Lower lobe of right lung (tissue), 2 donors: ENCODE data around the gene ZNF653. TPM values are rescaled to one million over a fixed set of nuclear protein-coding genes. Genes with fewer than 3 reads are reported as not detected.
"Not testable (repeated sequence)": the region's sequence is repeated elsewhere in the genome, so short reads cannot be mapped to it uniquely, and the experiment has no call there.

ENCODE experiments used
- ATAC-seq, 2 donors: fragments of 200-7000 bp; cut with Tn5 transposase; one replicate each; pipeline ENCODE4 v1.9.1; 2020 to 2022; ENCODE audit warnings: mild to moderate bottlenecking in 2 of 2, moderate library complexity in 2 of 2
- DNase-seq: peaks from one replicate; pipeline ENCODE4 v3.0.0-alpha.2; 2020
- H3K27ac ChIP-seq: fragments of 200-600 bp; one replicate; pipeline ENCODE4 v1.8.0; 2022
- H3K27me3 ChIP-seq: fragments of 200-600 bp; one replicate; pipeline ENCODE4 v1.8.0; 2022; ENCODE audit warnings: low read depth
- H3K36me3 ChIP-seq: fragments of 200-600 bp; one replicate; pipeline ENCODE4 v1.8.0; 2022; ENCODE audit warnings: mild to moderate bottlenecking
- H3K4me1 ChIP-seq: fragments of 200-600 bp; one replicate; pipeline ENCODE4 v1.8.0; 2022
- H3K4me3 ChIP-seq: fragments of 200-600 bp; one replicate; pipeline ENCODE4 v1.8.0; 2022; ENCODE audit warnings: mild to moderate bottlenecking
- H3K9me3 ChIP-seq: fragments of 200-600 bp; one replicate; pipeline ENCODE4 v1.8.0; 2022
- intact Hi-C: fragments of 100-400 bp; cut with DNase I; formaldehyde crosslinking; loops from one replicate; pipeline ENCODE4 v1.11.0; 2022
- total RNA-seq: library from RNA; stranded (reverse); fragmentation: NEBNext Ultra II Directional; extraction: Animal tissue kit (Norgen Biotek cat#: 25700); gene quantifications from one replicate; pipeline ENCODE4 v1.2.1, GENCODE V29; 2021
- TF ChIP-seq, protein P1 (sequence below): fragments of 200-600 bp; IDR thresholded peaks from one replicate; pipeline ENCODE4 v1.8.0; 2022; ENCODE audit warnings: antibody characterized with exemption, mild to moderate bottlenecking
- donor health status: DM: no; HTN: yes; CAD: no; lungs with severe emphysema.

Gene ZNF653
- total RNA-seq, 1 donor from 2014 or later, result 9.2 TPM

DNA sequence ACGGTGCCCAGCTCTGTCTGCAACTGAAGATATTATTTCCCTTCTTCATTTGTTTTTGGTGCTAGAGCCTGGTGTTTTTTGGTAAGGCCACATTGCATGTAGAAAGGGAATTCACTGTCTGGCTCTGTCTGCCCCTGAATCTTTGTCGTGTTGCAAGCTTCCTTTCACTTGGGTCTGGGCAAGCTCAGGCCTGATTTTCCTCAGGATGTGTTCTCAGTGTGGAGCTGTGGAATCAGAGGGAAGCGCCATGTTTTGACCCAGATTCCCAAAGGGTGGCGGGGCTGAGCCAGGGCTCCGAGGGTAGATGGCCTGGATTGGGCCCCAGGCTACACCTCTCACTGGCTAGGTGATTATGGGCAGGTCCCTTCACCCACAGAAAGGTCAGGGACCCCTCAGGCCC is 61.6 kb downstream of the ZNF653 start:
- H3K4me1 ChIP-seq, result no peaks in the 10 kb centered on the region
- peaks cover 97% of the 10 kb centered on the region for H3K36me3 ChIP-seq
- H3K4me3 ChIP-seq, result no peak overlapping the region
- intact Hi-C loops, result no loop called here
- ATAC-seq, result no peak
- no peaks in the 10 kb centered on the region for H3K9me3 ChIP-seq
- TF ChIP-seq, protein P1, sequence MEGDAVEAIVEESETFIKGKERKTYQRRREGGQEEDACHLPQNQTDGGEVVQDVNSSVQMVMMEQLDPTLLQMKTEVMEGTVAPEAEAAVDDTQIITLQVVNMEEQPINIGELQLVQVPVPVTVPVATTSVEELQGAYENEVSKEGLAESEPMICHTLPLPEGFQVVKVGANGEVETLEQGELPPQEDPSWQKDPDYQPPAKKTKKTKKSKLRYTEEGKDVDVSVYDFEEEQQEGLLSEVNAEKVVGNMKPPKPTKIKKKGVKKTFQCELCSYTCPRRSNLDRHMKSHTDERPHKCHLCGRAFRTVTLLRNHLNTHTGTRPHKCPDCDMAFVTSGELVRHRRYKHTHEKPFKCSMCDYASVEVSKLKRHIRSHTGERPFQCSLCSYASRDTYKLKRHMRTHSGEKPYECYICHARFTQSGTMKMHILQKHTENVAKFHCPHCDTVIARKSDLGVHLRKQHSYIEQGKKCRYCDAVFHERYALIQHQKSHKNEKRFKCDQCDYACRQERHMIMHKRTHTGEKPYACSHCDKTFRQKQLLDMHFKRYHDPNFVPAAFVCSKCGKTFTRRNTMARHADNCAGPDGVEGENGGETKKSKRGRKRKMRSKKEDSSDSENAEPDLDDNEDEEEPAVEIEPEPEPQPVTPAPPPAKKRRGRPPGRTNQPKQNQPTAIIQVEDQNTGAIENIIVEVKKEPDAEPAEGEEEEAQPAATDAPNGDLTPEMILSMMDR, result no peak
- DNase-seq, result no peak
- H3K27ac ChIP-seq, result no peak overlapping the region
- no peaks in the 10 kb centered on the region for H3K27me3 ChIP-seq

DNA sequence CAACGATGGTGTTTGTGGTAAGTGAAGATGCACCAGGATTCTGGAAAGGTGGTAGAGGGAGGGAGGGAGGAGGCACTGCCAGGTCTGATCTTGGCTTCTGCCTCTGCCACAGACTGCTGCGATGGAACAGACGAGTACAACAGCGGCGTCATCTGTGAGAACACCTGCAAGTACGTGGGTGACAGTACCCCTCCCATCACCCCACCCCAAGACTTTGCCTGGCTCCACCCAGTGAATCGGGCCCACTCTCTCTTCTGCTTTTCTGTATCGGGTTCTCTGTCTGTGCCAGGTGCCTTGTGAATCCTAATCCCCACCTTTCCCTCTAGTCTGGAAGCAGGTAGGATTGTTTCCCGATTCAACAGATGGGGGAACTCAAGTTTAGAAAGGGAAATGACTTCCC is 67.7 kb downstream of the ZNF653 start:
- no peak overlapping the region for H3K4me3 ChIP-seq
- DNase-seq, result no peak
- H3K27me3 ChIP-seq, result no peaks in the 10 kb centered on the region
- peaks cover 22% of the 10 kb centered on the region for H3K4me1 ChIP-seq
- H3K9me3 ChIP-seq, result no peaks in the 10 kb centered on the region
- H3K27ac ChIP-seq, result no peak overlapping the region
- TF ChIP-seq, protein P1, result no peak
- ATAC-seq, result no peak
- intact Hi-C loops, result no loop called here
- peaks cover 68% of the 10 kb centered on the region for H3K36me3 ChIP-seq

DNA sequence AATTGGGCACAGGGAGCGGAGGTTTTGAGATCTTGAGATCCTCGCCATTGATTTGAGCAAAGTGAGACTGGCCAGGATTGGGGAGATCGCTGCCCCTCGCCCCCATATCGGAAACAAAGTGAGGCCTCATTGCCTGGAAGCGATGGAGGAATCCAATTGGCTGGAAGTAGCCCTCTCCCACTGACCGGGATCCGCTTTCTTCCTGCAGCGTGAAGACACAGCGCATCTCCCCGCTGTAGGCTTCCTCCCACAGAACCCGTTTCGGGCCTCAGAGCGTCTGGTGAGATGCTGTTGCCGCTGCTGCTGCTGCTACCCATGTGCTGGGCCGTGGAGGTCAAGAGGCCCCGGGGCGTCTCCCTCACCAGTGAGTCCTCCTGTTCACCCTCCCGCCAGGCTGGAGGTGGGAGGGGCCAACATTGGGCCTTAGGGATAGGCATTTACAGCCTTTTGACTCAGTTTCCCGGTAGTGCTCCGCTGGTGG is 69.8 kb downstream of the ZNF653 start:
- Histone ChIP-seq H3K4me3 (peak overlapping the region; percentile 87), H3K27me3 (no peaks in the 10 kb centered on the region), H3K36me3 (peaks cover 47% of the 10 kb centered on the region), H3K4me1 (peaks cover 22% of the 10 kb centered on the region), H3K27ac (peak overlapping the region; percentile 87), H3K9me3 (no peaks in the 10 kb centered on the region)
- ATAC-seq, result no peak
- intact Hi-C loops, result no loop called here
- no peak for DNase-seq
- TF ChIP-seq, protein P1, result no peak

DNA sequence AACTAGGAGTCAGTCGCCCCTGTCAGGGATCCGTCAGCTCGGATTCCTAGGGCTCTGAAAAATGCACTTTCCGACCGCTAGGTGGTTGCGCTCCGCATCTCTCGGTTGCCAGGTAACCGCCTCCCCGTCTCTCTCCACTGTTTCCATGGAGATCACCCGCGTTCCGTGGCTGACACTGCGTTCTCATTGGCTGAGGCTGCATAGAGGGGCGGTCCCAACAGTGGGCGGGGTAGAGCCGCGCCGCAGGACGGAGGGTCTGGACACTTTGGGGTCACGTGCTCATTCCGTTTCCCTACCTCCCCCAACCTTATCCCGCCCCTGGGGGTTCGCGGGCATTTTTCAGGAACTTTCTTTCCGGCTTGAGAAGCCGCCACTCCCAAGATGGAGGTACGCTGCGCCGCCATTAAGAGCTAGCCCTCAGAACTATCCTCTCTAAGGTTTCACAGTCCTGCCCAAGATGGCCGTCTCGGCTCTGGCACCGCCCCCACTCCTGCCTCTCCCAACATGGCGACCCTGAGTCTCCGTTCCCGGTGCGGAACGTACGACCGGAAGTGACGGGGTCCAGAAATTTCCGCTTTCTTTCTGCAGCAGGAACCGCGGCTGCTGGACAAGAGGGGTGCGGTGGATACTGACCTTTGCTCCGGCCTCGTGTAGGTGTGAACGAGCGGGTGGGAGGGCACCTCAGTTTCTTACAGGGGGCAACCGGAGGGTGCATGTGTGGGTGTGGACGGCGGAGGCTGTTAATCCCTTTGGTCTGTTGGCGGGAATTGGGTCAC is 70.4 kb downstream of the ZNF653 start, which contains the start of the genes ODAD3 and PRKCSH:
Gene ODAD3, minus strand, starts transcription at position 65 of the 776 bp plus-strand sequence. CDS start 105 bp downstream, outside the sequence.
Gene PRKCSH, plus strand, starts transcription at position 579 of the 776 bp plus-strand sequence. CDS start 483 bp downstream, outside the sequence.
- ATAC-seq (peak; percentile 98), DNase-seq (peak; percentile 99)

DNA sequence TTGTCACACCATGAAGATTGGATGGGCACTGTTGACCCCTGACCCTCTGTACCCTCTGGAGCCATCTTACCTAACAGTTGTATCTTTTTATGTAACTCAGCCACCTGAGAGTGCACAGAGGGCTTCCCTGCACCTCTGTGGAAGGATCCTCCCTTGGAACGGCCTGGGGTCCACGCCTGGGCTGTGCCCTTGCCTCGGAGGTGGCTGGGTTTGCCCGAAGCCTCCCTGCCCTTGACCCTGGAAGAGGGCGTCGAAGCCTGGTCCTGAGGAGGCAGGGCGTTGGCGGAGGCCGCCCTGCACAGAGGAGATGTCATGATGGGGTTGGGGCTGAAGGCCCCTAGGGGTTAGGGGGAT is 71.0 kb downstream of the ZNF653 start:
- Histone ChIP-seq H3K36me3 (peaks cover 35% of the 10 kb centered on the region), H3K27ac (peak overlapping the region; percentile 87), H3K9me3 (no peaks in the 10 kb centered on the region), H3K27me3 (no peaks in the 10 kb centered on the region), H3K4me3 (peak overlapping the region; percentile 87), H3K4me1 (peaks cover 22% of the 10 kb centered on the region)
- DNase-seq (no peak), ATAC-seq (peak; percentile 6 to 23)
- intact Hi-C loops, result no loop called here
- TF ChIP-seq, protein P1, result no peak

More for the DNA sequence above, 70.4 kb downstream of the ZNF653 start, which contains the start of the genes ODAD3 and PRKCSH:
- Histone ChIP-seq H3K36me3 (peaks cover 41% of the 10 kb centered on the region), H3K4me3 (peak within 1 kb of the TSS; percentile 87), H3K4me1 (peaks cover 22% of the 10 kb centered on the region), H3K27me3 (no peaks in the 10 kb centered on the region), H3K27ac (peak within 1 kb of the TSS; percentile 87), H3K9me3 (no peaks in the 10 kb centered on the region)
- TF ChIP-seq, protein P1, result peak; percentile 91
- intact Hi-C loops, result no loop called here

DNA sequence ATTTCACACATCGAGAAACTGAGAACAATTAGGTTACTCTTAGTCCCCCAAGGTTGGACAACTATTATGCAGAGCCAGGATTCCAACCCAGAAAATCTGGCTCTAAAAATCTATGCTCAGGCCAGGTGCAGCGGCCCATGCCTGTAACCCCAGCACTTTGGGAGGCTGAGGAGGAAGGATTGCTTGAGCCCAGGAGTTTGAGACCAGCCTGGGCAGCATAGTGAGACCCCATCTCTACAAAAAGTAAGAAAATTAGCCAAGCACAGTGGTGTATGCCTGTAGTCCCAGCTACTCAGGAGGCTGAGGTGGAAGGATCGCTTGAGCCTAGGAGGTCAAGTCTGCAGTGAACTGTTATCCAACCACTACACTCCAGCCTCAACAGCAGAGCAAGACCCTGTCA is 72.1 kb downstream of the ZNF653 start:
- Histone ChIP-seq H3K4me1 (peaks cover 22% of the 10 kb centered on the region), H3K36me3 (peaks cover 24% of the 10 kb centered on the region)
- ATAC-seq, DNase-seq, H3K4me3 ChIP-seq, H3K27ac ChIP-seq, H3K9me3 ChIP-seq, H3K27me3 ChIP-seq, intact Hi-C loops: not testable (repeated sequence)
